Effector CD8-positive, alpha-beta T cell (primary cell): ENCODE data around the gene CYP4B1.

ENCODE experiments used
- DNase-seq: peaks from one replicate; lab custom pipeline; 2025; lab: John Stamatoyannopoulos, UW

The CYP4B1 gene

GRCh38 chr1:46797696-46798470 is 963 bp upstream of the CYP4B1 start:
- no peak for DNase-seq

- no peak for DNase-seq
Measured at GRCh38 chr1:46800742-46801141, 1.9 kb downstream of the CYP4B1 start.

- no peak for DNase-seq
Measured at GRCh38 chr1:46801323-46802055, 2.6 kb downstream of the CYP4B1 start.

- no peak for DNase-seq
Measured at GRCh38 chr1:46802081-46802480, 3.2 kb downstream of the CYP4B1 start.

GRCh38 chr1:46802901-46803574 is 4.2 kb downstream of the CYP4B1 start:
- DNase-seq, result no peak

DNA sequence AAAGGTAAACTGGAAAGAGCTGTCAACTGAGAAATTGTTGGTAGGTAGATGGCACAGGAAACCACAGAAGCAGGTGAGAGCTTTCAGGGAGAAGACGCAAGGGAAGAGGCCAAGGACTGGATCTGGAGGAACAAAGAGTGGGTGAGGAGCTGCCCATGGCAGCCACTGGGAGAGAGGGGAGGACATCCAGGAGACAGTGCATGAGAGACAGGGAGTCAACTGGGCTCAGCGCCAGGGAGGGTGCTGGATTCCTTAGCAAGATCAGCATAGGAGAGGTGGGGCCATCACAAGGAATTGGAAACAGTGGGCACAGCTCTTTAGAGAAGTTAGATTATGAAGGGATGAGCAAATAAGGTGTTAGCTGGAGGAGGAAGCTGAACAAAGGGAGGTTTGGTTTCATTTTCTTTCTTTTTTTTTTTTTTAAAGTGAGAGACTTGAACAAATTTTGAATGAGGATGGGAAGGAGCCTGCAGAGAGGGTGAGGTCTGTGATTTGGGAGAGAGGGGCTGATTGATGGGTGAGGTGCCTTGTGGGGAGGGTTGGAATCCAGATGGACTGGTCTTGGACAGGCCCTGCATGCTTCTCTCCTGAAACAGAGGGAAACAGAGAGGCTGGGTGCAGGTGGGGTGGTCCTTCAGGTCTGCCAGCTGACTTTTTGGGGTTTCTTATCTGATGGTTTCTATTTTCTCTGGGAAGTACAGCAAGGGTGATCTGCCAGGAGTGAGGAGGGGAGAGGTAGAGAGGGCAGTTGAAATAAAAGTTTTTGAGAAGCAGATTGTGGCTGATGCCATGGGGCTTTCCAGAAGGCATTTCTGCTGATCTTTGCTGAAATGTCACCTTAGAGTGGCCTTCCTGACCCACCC is 5.4 kb downstream of the CYP4B1 start:
- DNase-seq, result no peak

GRCh38 chr1:46804926-46805325 is 6.1 kb downstream of the CYP4B1 start:
- no peak for DNase-seq

DNA sequence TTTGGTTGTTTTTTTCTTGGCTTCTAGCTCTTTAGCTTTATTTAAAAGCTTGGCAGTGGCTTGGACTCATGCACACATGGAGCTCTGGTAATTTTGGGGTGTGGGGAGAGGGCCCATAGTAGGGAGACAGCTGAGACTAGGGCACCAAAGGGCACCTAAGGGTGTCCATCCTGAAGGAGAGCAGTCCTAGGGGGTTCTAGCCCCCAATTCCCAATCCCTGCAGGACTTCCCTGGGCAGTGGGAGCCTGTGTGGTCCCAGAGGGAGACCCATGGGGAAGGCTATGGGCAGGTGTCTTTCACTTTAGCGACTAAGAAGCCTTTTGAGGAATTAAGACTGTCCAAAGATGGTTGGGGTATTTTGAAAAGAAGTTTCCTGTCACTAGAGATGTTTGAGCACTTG is 6.9 kb downstream of the CYP4B1 start:
- DNase-seq, result no peak

- no peak for DNase-seq
Measured at GRCh38 chr1:46806196-46807020, 7.6 kb downstream of the CYP4B1 start.

DNA sequence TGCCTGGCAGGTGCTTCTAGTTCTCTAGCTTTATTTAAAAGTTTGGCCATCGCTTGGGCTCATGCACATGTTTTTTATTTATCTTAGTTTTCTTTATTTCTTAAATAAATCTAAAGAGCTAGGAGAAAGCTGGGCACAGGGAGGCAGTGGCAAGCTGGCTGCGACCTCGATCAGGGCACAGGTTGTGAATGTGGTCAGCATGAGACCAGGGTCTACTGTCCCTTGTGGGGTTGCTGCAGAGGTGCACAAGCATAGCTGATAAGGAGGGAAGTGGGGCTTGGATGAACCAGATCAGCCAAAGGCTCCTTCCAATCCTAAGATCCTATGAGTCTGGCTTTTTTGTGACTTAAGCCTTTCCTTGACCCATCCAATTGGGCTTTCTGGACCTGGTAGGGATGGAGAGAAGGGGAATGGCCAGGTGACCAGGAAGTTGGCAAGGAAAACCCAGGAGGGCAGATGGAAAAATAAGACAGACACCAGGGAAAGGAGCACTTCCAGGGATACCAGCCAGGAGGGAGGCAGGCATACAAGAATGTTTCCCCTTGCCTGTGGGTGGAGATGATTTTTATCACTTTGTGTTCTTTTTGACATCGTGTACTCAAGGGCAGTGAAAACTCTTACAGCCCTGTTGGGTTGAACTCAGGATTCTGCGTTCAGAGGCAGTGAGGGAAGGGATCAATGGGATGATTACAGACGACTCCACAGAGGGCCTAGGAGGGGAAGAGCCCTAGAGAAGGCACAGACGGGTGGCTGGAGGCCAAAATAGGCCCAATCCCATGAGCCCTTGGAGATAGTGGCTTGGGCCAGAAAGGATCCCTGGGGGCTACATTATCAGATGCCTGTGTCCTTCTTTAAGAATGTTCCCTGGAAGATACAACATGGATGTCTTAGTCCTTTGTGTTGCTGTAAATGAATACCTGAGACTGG is 8.5 kb downstream of the CYP4B1 start:
- DNase-seq, result no peak

DNA sequence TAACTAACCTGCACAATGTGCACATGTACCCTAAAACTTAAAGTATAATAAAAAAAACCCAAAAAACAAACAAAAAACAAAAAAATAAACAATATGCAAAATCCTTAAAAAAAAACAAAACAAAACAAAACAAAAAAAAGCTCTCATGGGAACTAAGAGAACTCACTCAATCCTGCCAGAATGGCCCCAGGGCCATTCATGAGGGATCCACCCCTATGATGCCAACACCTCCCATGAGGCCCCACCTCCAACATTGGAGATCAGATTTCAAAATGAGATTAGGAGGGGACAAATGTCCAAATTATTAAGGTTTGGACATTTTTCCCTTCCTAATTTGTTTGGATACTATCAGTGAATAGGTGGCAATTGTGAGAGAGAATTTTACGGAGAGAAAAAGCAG is 10.2 kb downstream of the CYP4B1 start:
- DNase-seq, result no peak

DNA sequence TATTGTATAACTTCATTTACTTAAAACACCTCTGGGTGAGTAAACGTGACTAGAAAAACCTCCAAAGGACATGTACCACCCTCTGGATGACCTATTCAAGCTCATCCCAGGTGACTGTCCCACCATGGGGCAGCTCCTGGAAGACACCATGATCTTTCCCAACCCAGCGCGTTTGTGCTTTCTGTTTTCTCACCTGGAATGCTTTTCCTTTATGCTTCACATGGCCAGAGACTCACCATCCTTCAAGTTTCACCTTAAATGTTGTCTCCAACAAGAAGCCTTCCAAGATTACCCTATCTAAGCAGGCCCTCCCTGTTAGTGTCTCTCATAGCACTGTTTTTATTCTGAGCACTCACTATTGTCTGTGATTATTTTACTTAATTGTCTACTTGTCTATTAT is 11.1 kb downstream of the CYP4B1 start:
- DNase-seq, result no peak

GRCh38 chr1:46810596-46810995 is 11.8 kb downstream of the CYP4B1 start:
- no peak for DNase-seq

DNA sequence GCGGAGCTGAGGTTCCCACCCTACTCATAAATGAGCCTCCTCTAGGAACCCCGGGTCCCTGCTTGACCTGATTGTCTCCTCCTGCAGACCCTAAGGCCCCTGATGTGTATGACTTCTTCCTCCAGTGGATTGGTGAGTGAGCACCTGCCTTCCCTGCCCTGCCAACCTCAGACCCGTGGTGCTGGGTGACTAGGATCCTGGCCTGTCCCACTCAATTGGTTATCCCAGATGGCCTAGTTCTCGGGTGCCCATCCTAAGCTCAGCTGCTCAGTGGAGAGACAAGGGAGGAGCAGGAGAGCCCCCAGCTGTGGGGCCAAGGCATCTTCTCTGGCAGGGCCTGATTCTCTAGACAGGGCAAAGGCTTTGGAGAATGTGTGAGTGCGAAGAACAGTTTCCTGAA is 12.2 kb downstream of the CYP4B1 start:
- DNase-seq, result no peak

DNA sequence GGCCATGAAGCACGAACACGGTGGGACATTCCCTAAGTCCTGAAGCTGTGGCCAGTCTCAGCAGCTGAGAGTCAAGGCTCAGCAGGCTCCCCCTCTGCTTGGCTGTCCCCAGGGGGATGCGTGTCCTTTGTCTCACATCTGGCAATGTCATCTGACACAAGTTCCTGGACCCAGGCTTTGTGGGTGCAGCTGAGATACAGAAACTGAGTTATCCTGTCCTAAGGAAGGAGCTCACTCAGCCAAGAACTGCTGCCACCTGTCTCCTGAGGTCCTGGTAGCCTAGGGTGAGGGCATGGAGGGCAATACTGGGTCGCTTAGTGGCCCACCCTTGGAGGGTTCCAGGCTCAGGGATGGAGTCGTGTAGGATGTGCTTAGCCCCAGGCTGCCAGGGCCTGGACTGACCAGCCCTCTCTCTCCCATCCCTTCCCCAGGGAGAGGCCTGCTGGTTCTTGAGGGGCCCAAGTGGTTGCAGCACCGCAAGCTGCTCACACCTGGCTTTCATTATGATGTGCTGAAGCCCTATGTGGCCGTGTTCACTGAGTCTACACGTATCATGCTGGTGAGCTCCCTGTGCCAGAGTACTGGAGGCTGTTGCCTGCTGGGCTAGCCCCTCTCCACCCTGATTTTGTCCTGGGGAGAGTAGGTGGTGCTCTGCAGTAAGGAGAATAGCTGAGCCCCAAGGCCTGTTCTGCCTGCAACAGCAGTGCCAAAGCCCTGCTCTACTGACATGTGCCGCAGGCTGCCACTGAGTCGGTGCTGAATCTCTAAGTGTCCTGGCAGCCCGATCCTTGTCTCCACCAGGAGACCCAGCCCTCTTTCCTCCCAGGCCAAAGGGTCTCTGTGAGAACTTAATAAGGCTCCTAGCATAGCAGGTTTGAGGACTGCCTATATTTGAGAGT is 13.5 kb downstream of the CYP4B1 start:
- no peak for DNase-seq

DNA sequence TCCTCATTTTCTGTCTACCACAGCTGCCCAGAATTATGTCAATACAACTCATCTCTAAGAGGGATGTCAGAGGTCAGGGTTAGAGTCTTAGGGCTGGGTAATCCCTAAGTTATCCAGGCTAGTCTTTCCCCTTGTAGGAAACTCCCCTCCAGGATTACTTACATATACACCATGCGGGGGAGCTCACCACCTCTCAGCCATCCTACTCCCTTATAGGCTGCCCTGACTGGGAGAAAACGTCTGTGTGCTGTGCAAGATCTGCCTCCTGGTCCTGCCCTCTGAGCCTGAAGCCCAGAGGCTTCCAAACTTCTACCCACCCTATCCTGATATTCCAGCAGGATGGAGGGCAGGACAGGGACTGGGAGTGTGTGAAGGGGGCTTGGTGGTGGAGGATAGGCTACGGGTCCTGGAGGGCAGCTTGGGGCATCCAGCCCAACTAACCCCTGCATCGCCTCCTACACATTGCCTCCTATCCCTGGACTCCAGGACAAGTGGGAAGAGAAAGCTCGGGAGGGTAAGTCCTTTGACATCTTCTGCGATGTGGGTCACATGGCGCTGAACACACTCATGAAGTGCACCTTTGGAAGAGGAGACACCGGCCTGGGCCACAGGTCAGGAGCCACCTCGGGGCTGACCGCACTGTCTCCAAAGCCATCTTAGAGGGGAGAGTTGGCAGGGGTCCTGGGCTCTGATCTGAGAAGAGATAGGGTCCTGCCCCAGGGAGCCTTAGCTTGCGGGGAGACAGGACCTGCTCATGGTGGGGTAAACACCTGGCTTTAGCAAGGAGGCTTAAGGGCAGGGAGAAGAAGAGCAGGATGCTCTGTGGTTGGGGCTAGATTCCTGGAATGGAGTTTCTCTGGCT is 14.4 kb downstream of the CYP4B1 start:
- DNase-seq, result no peak

DNA sequence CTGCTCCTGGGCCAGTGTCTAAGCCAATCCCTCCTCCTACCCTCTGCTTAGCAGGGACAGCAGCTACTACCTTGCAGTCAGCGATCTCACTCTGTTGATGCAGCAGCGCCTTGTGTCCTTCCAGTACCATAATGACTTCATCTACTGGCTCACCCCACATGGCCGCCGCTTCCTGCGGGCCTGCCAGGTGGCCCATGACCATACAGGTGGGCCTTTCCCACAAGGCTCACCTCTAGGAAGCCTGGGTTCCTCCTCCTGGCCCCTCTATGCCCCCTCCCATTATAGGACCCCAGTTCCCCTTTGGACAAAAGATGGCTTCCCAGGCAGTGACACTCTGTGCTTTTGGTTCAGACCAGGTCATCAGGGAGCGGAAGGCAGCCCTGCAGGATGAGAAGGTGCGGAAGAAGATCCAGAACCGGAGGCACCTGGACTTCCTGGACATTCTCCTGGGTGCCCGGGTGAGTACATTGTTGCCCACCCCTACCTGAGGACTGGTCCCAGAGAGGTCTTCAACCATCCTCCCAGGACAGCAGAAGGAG is 15.1 kb downstream of the CYP4B1 start:
- no peak for DNase-seq

DNA sequence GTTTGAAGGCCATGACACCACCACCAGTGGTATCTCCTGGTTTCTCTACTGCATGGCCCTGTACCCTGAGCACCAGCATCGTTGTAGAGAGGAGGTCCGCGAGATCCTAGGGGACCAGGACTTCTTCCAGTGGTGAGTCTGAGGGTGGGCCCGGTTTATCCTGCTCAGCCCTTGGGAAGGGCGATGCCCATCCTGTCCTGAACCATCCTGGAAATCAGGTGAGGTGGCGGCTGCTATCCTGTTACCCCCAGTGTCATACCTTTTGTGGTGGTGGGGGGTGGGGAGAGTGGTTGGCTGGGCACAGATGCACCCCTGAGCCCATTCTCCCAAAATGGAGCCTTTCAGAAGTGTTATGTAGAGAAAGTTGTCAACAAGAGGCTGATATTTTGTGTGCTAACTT is 16.3 kb downstream of the CYP4B1 start:
- no peak for DNase-seq
